NCI-H1930 (cell line): ENCODE data around the gene DNAJC1.
"Not testable (repeated sequence)": the region's sequence is repeated elsewhere in the genome, so short reads cannot be mapped to it uniquely, and the experiment has no call there.

Source experiments
- DNase-seq, 2 experiments: peaks; one replicate each; lab custom pipeline; 2025; lab: John Stamatoyannopoulos, UW

DNAJC1 gene

DNA sequence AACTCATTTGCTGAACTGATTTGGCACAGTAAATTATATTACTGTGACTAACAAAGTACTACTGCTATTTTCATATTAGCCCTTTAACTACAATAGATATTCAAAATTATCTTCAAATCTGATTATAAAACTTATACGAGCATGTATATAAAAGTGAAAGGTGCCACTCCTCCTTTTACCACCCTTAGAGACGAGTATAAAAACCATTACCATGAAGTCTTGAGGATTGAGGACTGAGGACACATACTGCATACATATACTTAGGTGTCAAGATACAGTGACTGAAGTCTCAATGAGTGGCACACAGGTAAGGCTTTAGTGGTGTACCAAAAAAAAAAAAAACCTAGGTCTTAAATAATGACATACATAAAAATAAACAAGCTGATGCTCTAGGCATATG lies 98.6 kb downstream of the DNAJC1 start:
- no peak for DNase-seq

DNA sequence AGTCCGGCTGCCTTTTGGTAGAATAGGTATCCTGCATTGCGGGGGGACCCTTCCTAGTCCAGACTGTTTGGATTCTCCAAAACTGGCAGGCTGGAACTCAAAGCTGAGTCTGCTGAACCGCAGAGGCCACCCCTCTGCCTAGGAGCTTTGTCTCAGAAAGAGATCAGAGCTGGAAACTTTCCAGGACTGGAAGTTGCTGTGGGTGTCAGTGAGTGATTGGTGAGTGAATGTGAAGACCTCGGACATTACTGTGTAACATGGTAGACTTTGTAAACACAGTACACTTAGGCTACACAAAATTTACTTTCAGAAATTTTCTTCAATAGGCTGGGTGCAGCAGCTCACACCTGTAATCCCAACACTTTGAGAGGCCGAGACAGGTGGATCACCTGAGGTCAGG lies 103.8 kb downstream of the DNAJC1 start:
- no peak for DNase-seq

DNA sequence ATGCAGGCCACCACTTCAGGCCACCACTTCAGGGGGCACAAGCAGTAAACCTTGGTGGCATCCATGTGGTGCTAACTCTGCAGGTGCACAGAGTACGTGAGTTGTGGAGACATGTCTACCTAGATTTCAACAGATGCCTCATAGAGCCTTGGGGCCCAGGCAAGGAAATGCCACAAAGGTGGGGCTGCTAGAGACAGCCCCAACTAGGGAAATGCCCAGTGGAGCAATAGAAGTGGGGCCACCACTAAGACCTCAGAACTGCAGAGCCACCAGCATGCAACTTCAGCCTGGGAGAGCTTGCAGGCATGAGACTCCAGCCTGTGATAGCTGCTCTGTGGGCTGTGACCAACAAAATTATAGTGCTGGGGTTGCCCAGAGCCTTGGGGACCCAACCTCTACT lies 107.6 kb downstream of the DNAJC1 start:
- no peak for DNase-seq

DNA sequence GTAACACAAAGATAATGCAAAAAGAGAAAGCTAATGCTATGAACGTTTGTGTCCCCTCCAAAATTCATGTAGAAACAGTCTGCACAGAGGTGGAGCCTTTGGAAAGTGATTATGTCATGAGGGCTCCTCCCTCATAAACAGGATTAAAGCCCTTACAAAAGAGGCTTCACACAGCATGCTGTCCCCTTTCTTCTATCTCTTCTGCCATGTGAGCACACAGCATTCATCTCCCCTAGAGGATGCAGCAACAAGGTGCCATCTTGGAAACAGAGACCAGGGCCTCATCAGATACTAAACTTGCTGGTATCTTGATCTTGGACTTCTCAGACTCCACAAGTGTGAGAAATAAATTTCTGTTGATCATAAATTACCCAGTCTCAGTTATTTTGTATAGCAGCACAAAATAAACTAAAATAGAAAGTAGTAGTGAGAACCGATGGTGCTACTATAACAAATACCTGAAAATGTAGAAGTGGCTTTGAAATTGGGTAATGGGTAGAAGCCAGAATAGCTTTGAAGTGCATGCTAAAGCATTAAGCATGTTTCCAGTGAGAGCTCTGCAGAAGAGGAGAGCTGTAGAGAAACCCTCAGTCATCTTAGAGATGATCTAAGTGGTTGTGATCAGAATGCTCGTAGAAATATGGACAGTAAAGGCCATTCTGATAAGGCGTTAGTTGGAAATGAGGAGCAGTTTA lies 108.7 kb downstream of the DNAJC1 start:
- DNase-seq, result no peak

DNA sequence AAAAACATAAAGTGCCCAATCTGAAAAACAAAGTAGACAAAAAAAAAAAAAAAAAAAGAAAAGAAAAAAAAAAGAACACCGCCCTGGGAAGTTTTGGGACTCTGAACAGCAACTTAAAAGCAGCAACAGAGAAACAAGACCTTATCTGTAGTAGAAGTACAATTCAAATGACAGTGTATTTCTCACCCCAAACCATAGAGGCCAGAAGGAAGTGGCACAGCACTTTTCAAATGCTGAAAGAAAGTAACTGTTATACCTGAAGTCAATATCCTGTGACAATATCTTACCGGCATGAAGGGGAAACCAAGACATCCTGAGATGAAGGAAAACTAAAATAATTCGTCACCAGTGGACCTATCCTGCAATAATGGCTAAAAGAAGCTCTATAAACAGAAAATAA lies 112.1 kb downstream of the DNAJC1 start:
- DNase-seq, result no peak

DNA sequence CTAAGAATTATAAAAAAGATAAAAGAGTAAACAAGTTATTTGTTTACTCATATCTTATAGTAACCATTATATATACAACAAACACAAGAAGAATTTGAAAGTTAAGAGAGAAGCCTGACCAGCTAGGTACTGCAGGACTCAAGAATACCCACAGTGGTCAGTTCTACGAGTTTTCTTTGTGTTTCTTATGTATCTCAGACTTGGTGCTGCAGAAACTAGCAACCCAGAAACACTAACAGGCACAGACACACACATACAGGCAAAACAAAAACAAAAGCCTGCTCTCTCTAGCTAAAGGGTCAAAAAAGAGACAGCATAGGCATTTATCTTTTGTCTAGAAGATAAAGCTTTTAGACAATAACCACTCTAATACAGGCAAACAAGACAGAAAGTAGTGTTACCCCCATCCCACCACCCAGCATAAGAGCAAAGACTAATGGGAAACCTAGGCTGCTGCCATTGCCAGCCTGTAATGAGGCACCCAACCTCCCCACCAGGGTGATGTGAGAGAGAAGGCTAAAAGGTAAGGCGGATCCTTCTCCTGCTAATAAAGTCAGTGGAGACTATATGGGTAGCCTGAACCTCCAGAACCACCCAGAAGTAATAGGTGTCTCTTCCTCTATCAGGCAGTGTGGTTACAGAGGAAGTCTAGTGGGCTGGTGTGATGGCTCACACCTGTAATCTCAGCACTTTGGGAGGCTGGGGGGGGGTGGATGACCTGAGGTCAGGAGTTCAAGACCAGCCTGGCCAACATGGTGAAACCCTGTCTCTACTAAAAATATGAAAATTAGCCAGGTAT lies 113.9 kb downstream of the DNAJC1 start:
- no peak for DNase-seq

DNA sequence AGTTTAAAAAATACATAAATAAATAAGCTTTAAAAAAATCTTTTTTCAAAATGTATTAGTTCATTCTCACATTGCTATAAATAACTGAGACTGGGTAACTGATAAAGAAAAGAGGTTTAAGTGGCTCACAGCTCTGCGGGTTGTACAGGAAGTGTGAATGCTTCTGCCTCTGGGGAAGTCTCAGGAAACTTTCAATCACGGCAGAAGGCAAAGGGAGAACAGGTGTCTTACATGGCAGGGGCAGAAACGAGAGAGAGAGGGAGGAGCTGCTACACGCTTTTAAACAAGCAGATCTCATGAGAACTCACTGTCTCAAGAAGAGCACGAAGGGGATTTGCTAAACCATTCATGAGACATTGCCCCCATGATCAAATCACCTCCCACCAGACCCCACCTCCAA lies 114.6 kb downstream of the DNAJC1 start:
- no peak for DNase-seq

DNA sequence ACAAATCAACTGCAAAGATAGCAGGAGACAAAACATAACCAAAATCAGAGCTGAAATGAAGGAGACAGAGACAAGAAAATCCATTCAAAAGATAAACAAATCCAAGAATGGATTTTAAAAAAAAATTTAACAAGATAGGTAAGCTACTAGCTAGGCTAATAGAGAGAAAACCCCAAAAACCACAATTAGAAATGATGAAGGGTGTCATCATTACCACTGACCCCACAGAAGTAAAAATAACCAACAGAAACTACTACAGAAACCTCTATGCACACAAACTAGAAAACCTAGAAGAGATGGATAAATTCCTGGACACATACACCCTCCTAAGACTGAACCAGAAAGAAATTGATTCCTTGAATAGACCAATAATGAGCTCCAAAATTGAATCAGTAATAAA lies 117.6 kb downstream of the DNAJC1 start:
- DNase-seq, result no peak

DNA sequence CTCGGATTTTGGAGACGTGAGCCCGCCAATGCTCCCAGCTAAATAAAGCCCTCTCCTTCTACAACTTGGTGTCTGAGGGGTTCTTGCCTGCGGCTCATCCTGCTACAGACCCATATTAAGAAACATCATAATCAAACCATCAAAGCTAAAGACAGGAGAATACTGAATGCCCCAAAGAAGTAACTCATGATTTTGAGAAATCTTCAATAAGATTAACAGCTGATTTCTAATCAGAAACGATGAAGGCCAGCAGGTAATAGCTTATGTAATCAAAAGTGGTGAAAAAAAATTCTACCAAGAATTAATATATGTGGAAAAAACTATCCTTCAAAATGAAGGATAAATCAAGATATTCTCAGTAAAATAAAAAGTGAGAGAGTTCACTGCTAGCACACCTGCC lies 130.3 kb downstream of the DNAJC1 start:
- no peak for DNase-seq

DNA sequence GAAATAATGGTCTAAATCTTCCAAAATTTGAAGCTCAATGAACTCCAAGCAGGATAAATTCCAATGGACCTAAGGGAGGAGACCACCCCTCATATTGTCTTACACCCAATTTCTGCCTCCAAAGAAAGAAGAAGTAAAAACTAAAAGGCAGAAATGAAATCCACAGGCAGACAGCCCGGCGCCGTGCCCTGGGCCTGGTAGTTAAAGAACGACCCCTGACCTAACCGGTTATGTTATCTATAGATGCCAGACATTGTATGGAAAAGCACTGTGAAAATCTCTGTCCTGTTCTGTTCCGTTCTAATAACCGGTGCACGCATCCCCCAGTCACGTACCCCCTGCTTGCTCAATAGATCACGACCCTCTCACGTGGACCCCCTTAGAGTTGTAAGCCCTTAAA lies 130.8 kb downstream of the DNAJC1 start:
- DNase-seq, result not testable (repeated sequence)

DNA sequence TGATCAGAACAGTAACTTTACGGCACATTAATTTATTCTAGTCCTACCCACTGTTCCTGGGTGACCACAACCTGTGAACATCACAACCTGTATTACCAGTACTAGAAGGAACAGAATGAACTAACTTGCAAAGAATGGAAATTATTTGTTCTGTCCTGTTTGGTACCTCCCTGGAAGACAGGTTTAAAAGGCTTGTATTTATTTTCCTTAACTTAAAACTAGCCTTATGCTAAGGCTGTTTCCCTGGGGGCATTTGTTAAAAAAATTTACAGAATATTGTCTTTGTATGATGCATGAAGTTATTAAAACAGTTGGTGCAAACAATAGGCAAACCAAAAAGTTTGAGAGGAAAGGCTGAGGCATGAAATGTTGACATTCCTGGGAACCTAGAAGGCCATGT lies 132.7 kb downstream of the DNAJC1 start:
- DNase-seq, result no peak

DNA sequence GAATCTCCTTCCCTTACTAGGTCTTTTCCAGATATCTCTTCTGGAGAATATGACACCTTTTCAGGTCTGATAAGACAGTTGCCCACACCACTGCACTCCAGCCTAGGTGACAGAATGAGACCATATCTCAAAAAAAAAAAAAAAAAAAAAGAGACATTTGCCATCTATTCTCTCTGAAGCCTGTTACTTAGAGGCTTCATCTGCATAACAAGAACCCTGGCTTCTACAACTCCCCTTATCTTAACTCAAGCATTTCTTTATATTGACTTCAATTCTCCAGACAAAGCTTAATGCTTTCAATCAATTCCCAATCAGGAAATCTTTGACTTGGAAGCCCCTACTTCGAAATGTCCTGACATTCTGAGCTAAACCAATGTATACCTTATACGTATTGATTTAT lies 134.4 kb downstream of the DNAJC1 start:
- not testable (repeated sequence) for DNase-seq

DNA sequence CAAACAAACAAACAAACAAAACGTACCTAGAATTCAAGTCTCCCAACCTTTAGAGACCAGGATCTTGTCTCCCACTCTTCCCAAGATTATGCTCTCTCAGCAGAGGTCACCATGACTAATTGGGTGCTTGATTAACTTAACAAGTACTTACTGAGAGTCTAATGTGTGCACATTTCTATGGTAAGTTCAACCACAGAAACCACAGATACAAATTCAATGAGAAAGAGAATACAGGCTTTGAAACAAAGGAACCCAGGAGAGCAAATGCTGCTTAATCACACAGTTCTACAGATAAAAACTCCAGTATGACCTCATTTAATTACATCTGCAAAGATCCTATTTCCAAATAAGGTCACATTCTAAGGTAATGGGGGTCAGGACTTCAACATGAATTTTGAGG lies 142.8 kb downstream of the DNAJC1 start:
- DNase-seq, result no peak

DNA sequence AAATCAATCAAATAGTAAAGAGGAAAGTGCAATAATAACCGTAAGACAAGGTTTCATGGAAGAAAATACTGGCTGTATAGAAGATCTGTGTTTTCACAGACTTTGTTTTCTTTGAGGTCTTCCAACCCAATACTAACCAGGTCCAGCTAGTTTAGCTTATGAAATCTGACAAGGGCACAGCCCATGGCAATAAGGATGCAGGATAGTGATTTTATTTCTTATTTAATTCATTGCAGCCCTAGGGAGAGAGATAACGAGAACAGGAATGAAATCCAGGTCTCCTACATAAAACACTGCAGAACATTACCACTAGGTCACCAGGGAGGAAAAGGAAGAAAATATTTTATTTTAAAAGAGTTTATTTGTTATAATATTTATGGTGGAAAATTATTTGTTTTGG lies 145.1 kb downstream of the DNAJC1 start:
- DNase-seq, result no peak

DNA sequence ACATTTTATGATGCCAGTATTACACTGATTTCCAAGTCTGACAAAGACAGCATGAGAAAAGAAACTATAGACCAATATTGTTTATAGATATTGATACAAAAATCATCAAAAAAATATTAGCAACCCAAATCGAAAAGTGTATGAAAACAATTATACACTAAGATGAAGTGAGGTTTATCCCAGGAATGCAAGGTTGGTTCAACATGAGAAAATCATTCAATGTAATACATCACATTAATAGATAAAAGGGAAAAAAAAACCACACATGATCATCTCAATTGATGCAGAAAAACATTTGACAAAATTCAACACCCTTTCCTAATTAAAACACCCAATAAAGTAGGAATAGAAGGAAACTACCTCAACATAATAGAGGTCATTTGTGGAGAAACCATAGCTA lies 153.9 kb downstream of the DNAJC1 start:
- DNase-seq, result no peak

DNA sequence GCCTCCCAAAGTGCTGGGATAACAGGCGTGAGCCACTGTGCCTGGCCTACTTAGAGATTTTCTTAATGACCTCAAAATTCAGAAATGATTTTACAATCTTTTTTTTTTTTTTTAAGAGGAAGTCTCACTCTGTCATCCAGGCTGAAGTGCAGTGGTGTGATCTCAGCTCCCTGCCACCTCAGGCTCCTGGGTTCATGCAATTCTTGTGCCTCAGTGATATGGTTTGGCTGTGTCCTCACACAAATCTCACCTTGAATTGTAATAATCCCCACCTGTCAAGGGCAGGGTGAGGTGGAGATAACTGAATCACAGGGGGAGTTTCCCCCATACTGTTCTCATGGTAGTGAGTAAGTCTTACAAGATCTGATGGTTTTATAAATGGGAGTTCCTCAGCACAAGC lies 159.9 kb downstream of the DNAJC1 start:
- no peak for DNase-seq

DNA sequence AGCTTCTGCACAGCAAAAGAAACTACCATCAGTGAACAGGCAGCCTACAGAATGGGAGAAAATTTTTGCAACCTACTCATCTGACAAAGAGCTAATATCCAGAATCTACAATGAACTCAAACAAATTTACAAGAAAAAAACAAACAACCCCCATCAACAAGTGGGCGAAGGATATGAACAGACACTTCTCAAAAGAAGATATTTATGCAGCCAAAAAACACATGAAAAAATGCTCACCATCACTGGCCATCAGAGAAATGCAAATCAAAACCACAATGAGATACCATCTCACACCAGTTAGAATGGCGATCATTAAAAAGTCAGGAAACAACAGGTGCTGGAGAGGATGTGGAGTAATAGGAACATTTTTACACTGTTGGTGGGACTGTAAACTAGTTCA lies 162.3 kb downstream of the DNAJC1 start:
- DNase-seq, result not testable (repeated sequence)

DNA sequence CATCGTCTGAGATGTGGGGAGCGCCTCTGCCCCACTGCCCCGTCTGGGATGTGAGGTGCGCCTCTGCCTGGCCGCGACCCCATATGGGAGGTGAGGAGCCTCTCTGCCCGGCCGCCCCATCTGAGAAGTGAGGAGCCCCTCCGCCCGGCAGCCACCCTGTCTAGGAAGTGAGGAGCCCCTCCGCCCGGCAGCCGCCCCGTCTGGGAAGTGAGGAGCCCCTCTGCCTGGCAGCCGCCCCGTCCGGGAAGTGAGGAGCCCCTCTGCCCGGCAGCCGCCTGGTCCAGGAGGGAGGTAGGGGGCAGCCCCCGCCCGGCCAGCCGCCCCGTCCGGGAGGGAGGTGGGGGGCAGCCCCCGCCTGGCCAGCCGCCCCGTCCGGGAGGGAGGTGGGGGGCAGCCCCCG lies 166.0 kb downstream of the DNAJC1 start:
- not testable (repeated sequence) for DNase-seq

DNA sequence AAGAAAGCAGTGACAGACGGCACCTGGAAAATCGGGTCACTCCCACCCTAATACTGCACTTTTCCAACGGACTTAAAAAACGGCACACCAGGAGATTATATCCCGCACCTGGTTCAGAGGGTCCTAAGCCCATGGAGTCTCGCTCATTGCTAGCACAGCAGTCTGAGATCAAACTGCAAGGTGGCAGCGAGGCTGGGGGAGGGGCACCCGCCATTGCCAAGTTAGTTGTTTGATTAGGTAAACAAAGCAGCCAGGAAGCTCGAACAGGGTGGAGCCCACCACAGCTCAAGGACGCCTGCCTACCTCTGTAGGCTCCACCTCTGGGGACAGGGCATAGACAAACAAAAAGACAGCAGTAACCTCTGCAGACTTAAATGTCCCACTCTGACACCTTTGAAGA lies 169.0 kb downstream of the DNAJC1 start:
- DNase-seq, result not testable (repeated sequence)

DNA sequence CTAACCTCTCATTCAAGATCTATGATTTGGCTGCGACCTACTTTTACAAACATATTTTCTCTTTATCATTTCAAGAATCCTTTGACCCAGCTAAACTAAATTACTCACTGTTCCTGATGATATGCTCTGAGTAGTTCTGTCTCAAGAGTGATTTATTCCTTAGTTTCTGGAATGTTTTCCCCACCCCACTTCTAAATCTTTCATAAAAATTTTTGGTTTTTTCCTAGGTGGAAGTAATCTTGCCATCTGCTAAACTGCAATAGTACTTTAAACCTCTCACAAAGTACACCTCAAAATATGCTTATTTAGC lies 170.8 kb downstream of the DNAJC1 start:
- DNase-seq, result no peak

DNA sequence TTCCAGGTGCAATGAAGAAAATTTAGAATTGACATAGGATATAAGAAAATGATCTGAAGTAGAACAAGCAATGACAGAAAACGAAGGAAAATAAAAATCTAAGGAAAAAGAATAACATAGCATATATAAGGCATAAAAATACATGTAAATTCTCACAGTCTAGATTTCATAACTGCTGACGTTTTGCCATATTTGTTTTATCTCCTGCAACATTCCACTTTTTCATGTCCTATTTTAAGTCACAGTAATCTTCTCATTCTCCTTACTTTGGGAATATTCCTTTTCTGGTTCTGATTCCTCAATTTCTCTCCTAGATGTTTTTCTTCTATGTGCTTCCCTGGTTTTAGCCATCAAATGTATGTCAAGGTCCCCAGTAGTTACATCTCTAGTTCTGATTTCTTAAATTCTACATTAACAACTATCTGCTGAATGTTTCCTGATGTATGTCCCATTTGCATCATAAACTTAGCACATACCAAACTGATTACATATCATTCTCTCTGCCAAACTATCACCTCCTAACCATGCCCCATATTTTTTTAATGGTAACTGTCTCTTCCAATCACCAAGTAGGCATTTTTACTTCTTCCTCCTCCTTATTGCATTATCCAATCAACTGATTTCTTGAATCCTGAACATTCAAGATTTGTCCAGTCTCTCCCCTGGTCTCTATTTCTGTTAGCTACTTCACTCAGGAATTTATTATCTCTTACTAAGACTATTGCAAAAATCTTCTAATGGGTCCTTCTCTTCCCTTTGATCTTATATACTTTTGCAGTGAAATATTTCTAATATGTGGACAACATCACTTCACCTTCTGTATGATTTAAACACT lies 171.3 kb downstream of the DNAJC1 start:
- no peak for DNase-seq

DNA sequence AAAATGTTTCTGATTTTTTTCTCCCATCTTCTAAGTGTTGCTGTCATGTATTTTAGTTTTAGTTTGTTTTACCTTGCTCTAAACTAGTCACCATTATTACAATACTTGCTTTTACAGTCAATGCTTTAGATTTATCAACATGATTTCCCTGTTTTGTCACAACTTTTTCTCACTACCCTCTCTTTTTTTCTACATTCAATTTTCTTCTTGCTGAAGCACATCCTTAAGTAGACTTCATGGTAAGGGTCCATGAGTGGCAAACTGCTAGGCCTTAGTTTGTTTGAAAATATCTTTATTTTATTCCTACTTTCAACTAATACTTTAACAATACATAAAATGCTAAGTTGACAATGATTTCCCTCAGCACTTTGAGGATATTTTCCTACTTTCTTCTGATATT lies 173.5 kb downstream of the DNAJC1 start:
- DNase-seq, result no peak

DNA sequence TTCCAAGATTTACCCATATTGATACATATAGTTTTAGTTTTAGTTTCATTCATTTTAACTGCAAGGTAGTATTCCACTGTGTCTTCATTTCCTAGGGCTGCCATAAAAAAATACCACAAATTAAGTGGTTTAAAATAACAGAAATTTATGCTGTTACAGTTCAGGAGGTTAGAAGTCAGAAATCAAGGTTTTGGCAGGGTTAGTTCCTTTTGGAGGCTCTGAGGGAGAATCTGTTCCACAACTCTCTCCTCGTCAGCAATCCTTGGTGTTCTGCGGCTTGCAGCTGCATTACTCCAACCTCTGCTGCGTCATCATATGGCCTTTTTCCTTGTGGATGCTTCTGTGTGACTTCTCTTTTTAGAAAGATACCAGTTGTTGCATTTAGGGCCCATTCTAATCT lies 176.2 kb downstream of the DNAJC1 start:
- no peak for DNase-seq
